Measurements from ENCODE around the gene MYO15A.

- TF ChIP-seq POLR2AphosphoS5 (IDR thresholded peaks at IDR 0.05; ENCODE audit: low read depth, low read length) (no peak), CTCF (IDR thresholded peaks at IDR 0.05) (no peak)
Measured at GRCh38 chr17:18208092-18208491, 99.5 kb downstream of the MYO15A start.

Data from Panc1 (cell line).